GM12892 (cell line): ENCODE data around the gene KCNMA1.

ENCODE experiments used
- POLR2A ChIP-seq: IDR thresholded peaks from 2 replicates; pipeline ENCODE4 v1.6.1; 2011; ENCODE audit warnings: low read depth, low read length, control low read depth
- POLR2AphosphoS5 ChIP-seq: IDR thresholded peaks from 2 replicates; pipeline ENCODE4 v1.6.1; 2011; ENCODE audit warnings: low read depth, low read length, control low read depth
- TAF1 ChIP-seq: IDR thresholded peaks from 2 replicates; pipeline ENCODE4 v1.6.1; 2011; ENCODE audit warnings: low read depth, mild to moderate bottlenecking, control low read depth, low read length, borderline replicate concordance

- TF ChIP-seq POLR2AphosphoS5 (no peak), POLR2A (no peak), TAF1 (no peak)
Measured at GRCh38 chr10:77666821-77667220, 29.2 kb upstream of the KCNMA1 start.
